Skeletal muscle tissue (tissue), 4 donors: ENCODE results near the gene LCN10. TPM values are rescaled to one million over a fixed set of nuclear protein-coding genes. Genes with fewer than 3 reads are reported as not detected.
A peak's percentile ranks its signal among the peaks of the same experiment; 100 is the strongest.
"Not testable (repeated sequence)": the region's sequence is repeated elsewhere in the genome, so short reads cannot be mapped to it uniquely, and the experiment has no call there.

Experiments used
- H3K27ac ChIP-seq: one replicate; pipeline ENCODE4 v1.7.0; 2013; ENCODE audit warnings: mild to moderate bottlenecking, low read depth, low read length, inconsistent platforms
- H3K27me3 ChIP-seq, 3 donors: one replicate each; pipeline ENCODE4 v1.7.0; 2013; ENCODE audit warnings: low read length in 3 of 3; ENCODE audit not compliant: control insufficient read depth in 3 of 3, insufficient read depth in 3 of 3
- H3K36me3 ChIP-seq, 3 donors: one replicate each; pipeline ENCODE4 v1.7.0; 2013; ENCODE audit warnings: low read length in 3 of 3; ENCODE audit not compliant: control insufficient read depth in 3 of 3, insufficient read depth in 3 of 3
- H3K4me1 ChIP-seq, 3 donors: one replicate each; pipeline ENCODE4 v1.7.0; 2013; ENCODE audit warnings: low read length in 3 of 3, mild to moderate bottlenecking in 3 of 3; ENCODE audit not compliant: control insufficient read depth in 3 of 3, insufficient read depth in 3 of 3
- H3K4me3 ChIP-seq, 3 donors: one replicate each; pipeline ENCODE4 v1.7.0; 2013; ENCODE audit warnings: low read length in 3 of 3
- H3K9ac ChIP-seq, 3 donors: one replicate each; pipeline ENCODE4 v1.7.0; 2013; ENCODE audit warnings: low read length in 3 of 3, mild to moderate bottlenecking in 3 of 3, moderate library complexity in 2 of 3, low read depth in 1 of 3
- H3K9me3 ChIP-seq, 3 donors: one replicate each; pipeline ENCODE4 v1.7.0; 2013; ENCODE audit warnings: low read length in 3 of 3; ENCODE audit not compliant: control insufficient read depth in 3 of 3
- total RNA-seq: library from RNA; depleted of rRNA; stranded (reverse); fragments of >200 nt; gene quantifications from one replicate; pipeline ENCODE4 v1.2.3, GENCODE V29; 2014
- donor health status: Osteomylitis.

Gene LCN10
- total RNA-seq, 1 donor from 2014 or later: 2.1 TPM

- Histone ChIP-seq H3K9me3 (peaks cover 2 to 9% (median 8%) of the 10 kb centered on the region in 3 donors), H3K27ac (no peak overlapping the region), H3K4me3 (peak overlapping the region in 1 of 3 donors; percentile 34), H3K9ac (no peak overlapping the region), H3K27me3 (peaks cover 0 to 3% (median 2%) of the 10 kb centered on the region in 3 donors), H3K36me3 (no peaks in the 10 kb centered on the region), H3K4me1 (peaks cover 13 to 22% (median 15%) of the 10 kb centered on the region in 3 donors)
Measured at GRCh38 chr9:136756134-136756438, 13.3 kb upstream of the LCN10 start.

GRCh38 chr9:136755302-136756133 lies 12.8 kb upstream of the LCN10 start:
- H3K27ac ChIP-seq, H3K9me3 ChIP-seq, H3K36me3 ChIP-seq, H3K9ac ChIP-seq, H3K27me3 ChIP-seq: not testable (repeated sequence)
- Histone ChIP-seq H3K4me1 (peaks cover 13 to 22% (median 15%) of the 10 kb centered on the region in 3 donors), H3K4me3 (peak overlapping the region in 1 of 3 donors; percentile 34)

DNA sequence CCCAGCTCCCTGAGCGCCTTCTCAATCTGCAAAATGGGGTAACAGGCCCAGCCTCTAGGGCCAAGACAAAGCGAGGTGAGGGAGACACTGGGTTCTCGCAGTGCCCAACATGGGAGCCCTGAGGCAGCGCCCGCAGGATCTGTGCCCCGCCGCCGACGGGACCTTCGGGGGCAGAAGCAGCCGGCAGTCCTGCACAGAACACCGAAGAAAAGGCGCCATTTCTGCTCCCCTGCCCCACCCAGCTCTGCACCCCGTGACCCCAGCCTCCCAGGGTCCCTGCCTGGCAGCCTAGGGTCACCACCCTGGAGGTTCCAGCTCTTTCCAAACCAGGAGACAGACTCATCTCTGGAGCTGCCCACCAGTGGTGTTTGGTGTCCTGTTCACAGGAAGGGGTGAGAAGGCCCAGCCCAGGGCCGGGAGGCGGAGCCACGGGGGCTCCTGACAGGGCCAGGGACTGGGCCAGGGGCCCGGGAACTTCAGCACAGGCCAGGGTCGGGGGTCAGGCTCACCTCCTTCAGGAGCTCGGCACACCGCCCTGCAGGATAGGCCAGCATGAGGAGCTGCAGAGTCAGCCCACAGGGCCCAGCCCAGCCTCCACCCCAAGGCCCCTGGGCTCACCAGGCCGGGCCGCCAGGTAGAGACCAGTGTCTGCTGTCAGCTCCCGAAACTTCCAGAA lies 12.0 kb upstream of the LCN10 start:
- H3K27me3 ChIP-seq: no peaks in the 10 kb centered on the region
- no peak overlapping the region for H3K9ac ChIP-seq
- peaks cover 2 to 9% (median 8%) of the 10 kb centered on the region in 3 donors for H3K9me3 ChIP-seq
- H3K4me1 ChIP-seq: peaks cover 13 to 22% (median 15%) of the 10 kb centered on the region in 3 donors
- no peak overlapping the region for H3K27ac ChIP-seq
- no peaks in the 10 kb centered on the region for H3K36me3 ChIP-seq
- H3K4me3 ChIP-seq: no peak overlapping the region

DNA sequence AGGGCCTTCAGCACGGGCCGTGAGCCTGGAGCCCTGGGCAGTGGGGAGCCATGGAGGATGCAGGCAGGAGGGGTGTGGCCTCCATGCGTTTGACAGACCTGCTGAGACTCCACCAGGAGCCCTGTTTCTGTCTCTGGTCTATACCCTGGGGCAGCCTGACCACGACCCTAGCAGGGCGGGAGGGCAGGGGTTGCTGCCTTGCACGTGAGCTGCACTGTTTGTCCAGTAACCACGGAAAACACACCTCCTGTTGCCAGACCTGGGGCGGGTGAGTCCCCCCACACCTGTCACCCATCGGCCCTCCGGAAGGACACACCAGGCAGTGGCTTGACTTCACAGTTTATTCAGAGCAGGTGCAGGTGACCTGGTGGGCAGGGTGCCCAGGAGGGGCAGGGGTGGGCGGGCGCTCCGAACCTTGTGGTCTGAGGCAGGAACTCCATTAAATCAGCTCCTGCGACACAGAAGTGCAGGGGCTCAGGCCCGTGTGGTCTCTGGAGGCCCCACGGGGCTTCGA lies 11.4 kb upstream of the LCN10 start:
- Histone ChIP-seq H3K4me1 (peaks cover 13 to 22% (median 18%) of the 10 kb centered on the region in 3 donors), H3K9me3 (peaks cover 2 to 9% (median 8%) of the 10 kb centered on the region in 3 donors), H3K36me3 (no peaks in the 10 kb centered on the region), H3K9ac (no peak overlapping the region), H3K27ac (no peak overlapping the region), H3K4me3 (no peak overlapping the region), H3K27me3 (no peaks in the 10 kb centered on the region)

DNA sequence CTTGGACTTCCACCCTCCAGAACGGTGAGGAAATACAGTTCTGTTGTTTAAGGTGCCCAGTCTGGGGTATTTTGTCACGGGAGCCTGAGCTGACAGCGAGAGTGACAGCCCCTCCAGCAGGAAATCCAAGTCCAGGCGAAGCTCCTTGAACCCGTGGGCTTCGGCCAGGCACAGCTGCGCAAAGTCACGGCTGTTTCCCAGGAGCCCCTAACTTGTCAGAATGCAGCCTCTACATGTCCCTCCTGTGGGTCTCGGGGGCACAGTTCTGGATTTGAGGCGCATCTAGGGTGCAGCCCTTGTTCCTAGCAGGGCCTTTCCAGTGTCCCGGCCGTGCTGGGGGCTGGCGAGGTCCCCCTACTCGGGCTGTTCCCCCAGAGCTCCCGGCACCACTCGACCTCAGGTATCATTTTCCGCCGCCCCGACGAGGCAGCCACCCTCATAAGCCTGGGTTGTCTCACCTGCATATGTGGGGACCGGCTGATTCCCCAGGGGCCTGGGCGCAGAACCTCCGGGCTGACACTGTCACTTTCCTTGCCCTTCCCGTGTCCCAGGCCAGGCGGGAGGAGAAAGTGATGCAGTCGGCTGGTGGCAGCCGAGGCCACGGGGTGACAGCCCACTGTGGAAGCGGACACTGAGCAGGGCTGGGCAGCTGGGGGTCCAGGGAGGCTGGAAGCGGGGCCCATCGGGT lies 10.8 kb upstream of the LCN10 start:
- Histone ChIP-seq H3K27me3 (no peaks in the 10 kb centered on the region), H3K36me3 (no peaks in the 10 kb centered on the region), H3K4me1 (peaks cover 13 to 22% (median 22%) of the 10 kb centered on the region in 3 donors), H3K4me3 (no peak overlapping the region), H3K9ac (no peak overlapping the region), H3K27ac (no peak overlapping the region), H3K9me3 (peaks cover 2 to 9% (median 8%) of the 10 kb centered on the region in 3 donors)

DNA sequence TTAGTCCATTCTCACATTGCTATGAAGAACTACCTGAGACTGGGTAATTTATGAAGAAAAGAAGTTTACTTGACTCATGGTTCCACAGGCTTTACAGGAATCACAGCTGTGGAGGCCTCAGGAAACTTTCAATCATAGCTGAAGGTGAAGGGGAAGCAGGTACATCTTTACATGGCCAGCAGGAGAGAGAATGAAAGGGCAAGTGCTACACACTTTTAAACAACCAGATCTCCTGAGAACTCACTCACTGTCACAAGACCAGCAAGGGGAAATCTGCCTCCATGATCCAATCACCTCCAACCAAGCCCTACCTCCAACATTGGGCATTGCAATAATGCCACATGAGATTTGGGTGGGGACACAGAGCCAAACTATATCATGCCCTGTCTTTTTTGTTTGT lies 9.1 kb upstream of the LCN10 start:
- Histone ChIP-seq H3K27ac (no peak overlapping the region), H3K9me3 (peaks cover 2 to 9% (median 8%) of the 10 kb centered on the region in 3 donors), H3K4me1 (peaks cover 0 to 10% (median 5%) of the 10 kb centered on the region in 3 donors), H3K36me3 (no peaks in the 10 kb centered on the region), H3K27me3 (peaks cover 0 to 4% (median 0%) of the 10 kb centered on the region in 3 donors), H3K4me3 (no peak overlapping the region), H3K9ac (no peak overlapping the region)

GRCh38 chr9:136751244-136751643 lies 8.5 kb upstream of the LCN10 start:
- Histone ChIP-seq H3K36me3 (no peaks in the 10 kb centered on the region), H3K27me3 (peaks cover 0 to 4% (median 0%) of the 10 kb centered on the region in 3 donors), H3K9ac (no peak overlapping the region), H3K27ac (no peak overlapping the region), H3K4me3 (no peak overlapping the region), H3K4me1 (peaks cover 0 to 10% (median 0%) of the 10 kb centered on the region in 3 donors), H3K9me3 (peaks cover 2 to 8% (median 7%) of the 10 kb centered on the region in 3 donors)

- Histone ChIP-seq H3K27me3 (peaks cover 0 to 4% (median 0%) of the 10 kb centered on the region in 3 donors), H3K36me3 (no peaks in the 10 kb centered on the region), H3K4me1 (peaks cover 0 to 10% (median 0%) of the 10 kb centered on the region in 3 donors), H3K4me3 (no peak overlapping the region), H3K9me3 (peaks cover 0 to 1% (median under 1%) of the 10 kb centered on the region in 3 donors), H3K27ac (no peak overlapping the region), H3K9ac (no peak overlapping the region)
Measured at GRCh38 chr9:136750526-136750925, 7.8 kb upstream of the LCN10 start.

DNA sequence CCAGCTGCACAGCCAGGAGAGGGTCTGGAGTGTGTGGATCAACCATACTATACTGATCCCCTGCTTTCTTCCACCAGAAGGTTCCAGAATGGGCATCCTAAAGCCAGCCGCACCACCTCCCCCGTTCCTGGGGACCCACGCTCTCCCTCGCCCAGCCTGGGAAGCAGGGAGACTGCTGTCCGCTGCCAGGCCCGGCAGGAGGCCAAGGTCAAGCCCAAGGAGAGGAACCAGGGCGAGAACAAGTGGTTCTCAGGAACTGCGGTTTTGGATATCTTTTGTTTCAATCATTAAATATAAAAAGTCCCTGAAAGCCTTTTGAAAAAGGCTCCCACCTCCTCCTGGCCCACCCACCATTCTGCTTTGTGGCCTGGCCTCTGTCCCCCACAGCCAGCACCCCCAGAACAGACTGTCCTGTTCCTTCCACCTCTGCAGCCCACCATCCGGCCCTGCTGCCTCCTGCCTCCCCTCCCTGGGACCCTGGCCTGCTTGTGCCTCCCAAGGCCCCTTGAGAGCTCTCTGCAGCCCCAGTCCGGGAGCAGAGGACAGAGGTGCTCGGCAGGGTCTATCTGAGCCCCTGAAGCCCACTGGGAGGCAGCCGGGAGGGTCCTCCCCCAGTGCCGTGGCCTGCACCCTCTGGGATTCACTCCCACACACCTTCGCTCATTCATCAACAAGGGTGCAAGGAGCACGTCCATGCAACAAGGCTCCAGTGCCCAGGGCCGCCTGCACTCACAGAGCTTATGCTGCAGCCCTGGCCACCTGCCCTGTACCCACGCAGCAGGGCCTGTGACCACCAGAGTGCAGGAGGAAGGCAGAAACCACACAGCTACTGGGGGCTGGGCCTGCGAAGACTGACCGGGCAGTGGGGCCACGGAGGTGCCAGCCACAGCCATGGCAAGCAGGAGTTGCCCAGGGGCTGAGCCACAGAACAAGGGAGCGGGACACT lies 6.2 kb upstream of the LCN10 start:
- H3K4me1 ChIP-seq: peaks cover 0 to 10% (median 0%) of the 10 kb centered on the region in 3 donors
- no peaks in the 10 kb centered on the region for H3K36me3 ChIP-seq
- no peak overlapping the region for H3K27ac ChIP-seq
- peaks cover 0 to 10% (median 3%) of the 10 kb centered on the region in 3 donors for H3K27me3 ChIP-seq
- H3K4me3 ChIP-seq: no peak overlapping the region
- H3K9ac ChIP-seq: no peak overlapping the region
- H3K9me3 ChIP-seq: no peaks in the 10 kb centered on the region
